HL-60/S4 treated with phorbol 12-myristate 13-acetate at 8.2 ng/mL for 4 days and 3 days (cell line): ENCODE results near the gene NUCB1.

Experiments
- in situ Hi-C: fragments of 300-500 bp; cut with MboI; formaldehyde crosslinking; loops from 2 replicates; pipeline ENCODE4 v1.15.0; 2022; ENCODE audit warnings: low sequenced_read_pairs

Gene NUCB1

GRCh38 chr19:48933382-48933932, 33.3 kb downstream of the NUCB1 start, which contains the start of gene DHDH:
Gene DHDH, plus strand, starts transcription at chr19:48933699. Its CDS starts 23 bp downstream, at chr19:48933722.
- in situ Hi-C loops: no loop called here

DNA sequence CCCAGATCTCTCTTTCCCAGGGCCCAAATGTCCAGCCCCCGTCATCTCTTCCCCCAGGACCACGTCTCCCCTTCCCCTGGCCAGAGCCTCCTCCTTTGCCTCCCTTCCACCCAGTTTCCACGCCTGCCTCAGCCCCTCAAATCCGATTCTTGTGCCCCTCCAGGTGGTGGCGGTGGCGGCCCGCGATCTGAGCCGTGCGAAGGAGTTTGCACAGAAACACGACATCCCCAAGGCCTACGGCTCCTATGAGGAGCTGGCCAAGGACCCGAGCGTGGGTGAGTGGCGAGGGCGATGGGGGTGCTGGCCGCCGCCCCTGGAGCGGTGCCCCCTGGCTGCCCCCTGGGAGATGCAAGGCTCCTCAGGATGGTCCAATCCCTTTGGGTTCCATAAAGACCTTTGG, 34.7 kb downstream of the NUCB1 start:
- in situ Hi-C loops: no loop called here

DNA sequence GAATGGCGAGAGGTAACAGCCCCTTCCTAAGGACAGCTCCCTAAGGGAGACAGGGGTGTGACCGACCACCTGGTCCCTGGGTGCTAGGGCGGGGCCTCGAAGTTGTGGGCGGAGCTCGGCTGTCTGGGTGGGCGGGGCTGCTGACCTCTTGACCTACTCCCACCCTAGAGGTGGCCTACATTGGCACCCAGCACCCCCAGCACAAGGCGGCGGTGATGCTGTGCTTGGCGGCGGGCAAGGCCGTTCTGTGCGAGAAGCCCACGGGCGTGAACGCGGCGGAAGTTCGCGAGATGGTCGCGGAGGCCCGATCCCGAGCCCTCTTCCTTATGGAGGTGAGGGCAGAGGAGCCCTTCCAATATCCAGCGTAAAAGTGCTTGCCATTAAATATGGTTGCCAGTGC, 35.8 kb downstream of the NUCB1 start:
- in situ Hi-C loops: no loop called here

DNA sequence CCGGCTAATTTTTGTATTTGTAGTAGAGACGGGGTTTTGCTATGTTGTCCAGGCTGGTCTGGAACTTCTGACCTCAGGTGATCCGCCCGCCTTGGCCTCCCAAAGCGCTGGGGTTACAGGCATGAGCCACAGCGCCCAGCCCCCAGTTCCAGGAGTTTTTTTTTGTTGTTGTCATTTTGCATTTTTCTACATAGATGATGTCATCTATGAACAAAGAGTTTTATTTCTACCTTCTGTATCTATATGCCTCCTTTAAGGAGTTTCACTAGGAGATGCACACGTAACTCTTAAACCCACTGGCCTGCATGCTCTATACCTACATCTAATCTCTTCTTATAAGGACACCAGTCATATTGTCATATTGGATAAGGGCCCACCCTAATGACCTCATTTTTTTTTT, 38.1 kb downstream of the NUCB1 start:
- in situ Hi-C loops: no loop called here

DNA sequence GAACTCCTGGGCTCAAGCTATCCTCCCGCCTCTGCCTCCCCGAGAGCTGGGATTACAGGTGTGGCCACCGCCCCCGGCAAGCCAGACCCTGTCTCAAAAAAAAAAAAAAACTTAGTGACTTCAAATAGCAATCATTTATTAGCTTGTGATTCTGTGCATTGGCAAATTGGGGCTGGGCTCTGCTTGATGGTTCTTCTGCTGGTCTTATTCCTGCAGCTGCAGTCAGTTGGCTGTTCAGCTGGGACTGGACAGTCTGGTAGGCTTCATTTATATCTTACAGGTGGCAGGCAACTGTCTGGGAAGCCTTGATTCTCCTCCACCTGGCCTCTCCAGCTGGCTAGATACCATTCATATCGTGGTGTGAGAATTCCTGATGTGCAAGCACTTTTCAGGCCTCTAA, 40.8 kb downstream of the NUCB1 start:
- in situ Hi-C loops: no loop called here

DNA sequence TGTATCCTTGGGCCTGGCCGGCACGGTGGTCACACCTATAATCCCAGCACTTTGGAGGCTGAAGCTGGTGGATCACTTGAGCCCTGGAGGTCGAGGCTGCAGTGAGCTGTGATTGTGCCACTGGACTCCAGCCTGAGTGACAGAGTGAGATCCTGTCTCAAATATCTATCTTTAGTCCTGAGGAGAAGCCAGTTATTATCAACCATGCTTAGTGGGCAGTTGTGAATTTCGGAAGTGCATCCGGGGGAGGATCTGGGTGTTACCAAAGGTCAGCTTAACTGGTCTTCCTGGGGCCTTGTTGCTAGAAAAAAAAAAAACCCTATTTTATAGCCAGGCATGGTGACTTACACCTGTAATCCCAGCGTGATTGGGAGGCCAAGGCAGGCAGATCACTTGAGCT, 43.0 kb downstream of the NUCB1 start:
- in situ Hi-C loops: no loop called here

DNA sequence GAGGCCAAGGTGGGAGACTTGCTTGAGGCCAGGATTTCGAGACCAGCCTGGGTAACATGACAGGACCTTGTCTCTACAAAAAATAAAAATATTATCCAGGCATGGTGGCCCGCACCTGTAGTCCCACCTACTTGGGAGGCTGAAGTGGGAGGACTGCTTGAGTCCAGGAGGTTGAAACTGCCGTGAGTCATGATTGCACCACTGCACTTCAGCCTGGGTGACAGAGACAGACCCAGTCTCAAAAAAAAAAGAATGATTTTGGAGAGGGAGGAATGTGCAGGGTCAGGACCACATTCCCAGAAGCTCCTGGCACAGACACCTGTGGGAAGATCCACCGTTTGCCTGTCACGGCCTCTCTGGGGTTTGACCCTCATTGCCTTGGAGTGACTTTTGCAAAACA, 45.3 kb downstream of the NUCB1 start:
- in situ Hi-C loops: no loop called here

DNA sequence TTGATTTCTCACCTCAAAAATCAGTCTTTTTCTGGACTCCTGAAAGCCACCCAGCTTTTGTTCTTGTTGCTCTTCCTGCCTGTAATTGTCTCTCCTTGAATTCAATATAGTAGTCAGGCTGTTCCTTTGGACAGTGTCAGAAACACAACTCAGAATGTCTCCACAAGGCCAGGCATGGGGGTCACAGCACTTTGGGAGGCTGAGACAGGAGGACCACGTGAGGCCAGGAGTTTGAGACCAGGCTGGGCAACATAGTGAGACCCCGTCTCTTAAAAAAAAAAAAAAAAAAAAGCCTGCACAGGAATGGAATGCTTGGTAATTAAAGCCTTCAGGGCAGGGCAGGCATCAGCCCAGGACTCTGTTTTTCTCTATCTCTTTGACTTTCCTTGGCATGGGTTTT, 45.7 kb downstream of the NUCB1 start:
- in situ Hi-C loops: no loop called here

DNA sequence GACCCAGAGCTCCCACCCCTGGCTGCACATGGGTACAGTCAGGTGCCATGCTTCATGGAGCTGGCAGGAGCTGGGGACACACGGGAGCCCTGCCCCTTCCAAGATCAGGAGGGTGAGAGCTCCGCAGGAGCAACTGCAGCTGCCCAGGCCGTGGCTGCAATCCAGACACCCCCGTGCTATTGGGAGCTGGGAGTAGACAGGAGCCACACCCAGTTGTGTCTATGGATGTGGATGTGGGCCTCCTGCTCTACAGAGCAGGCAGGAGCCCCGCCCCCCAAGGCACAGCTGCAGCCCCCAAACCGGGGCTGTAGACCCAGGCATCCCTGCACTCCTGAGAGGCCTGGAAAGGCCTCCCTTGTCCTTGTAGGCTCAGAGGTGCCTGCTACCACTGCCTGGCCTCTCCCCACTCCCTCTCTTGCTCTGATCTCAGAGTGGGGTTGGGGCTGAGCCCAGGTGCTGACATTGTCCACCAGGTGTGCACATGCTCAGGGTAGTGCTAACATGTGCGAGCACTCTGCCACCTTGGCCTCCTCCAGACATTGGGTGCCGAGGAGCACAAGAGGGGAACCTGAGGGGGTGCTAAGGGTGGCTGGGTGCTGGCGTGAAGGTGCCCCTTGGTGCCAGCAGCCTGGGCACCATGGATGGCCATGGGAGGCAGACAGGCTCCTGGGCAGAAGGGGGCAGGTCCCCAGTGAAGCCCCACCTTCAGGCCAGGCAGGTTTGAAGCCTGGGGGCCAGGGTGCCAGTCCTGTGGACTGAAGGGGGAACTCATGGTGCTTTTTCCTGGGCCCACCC, 46.5 kb downstream of the NUCB1 start:
- in situ Hi-C loops: no loop called here

- in situ Hi-C loops: no loop called here
These were observed 47.1 kb downstream of the NUCB1 start for GRCh38 chr19:48947258-48947542.

GRCh38 chr19:48950159-48950558, 50.0 kb downstream of the NUCB1 start:
- in situ Hi-C loops: loop anchor here (25.0 kb wide), 1 partner anchor 163 kb away; no protein-coding TSS in a partner anchor

DNA sequence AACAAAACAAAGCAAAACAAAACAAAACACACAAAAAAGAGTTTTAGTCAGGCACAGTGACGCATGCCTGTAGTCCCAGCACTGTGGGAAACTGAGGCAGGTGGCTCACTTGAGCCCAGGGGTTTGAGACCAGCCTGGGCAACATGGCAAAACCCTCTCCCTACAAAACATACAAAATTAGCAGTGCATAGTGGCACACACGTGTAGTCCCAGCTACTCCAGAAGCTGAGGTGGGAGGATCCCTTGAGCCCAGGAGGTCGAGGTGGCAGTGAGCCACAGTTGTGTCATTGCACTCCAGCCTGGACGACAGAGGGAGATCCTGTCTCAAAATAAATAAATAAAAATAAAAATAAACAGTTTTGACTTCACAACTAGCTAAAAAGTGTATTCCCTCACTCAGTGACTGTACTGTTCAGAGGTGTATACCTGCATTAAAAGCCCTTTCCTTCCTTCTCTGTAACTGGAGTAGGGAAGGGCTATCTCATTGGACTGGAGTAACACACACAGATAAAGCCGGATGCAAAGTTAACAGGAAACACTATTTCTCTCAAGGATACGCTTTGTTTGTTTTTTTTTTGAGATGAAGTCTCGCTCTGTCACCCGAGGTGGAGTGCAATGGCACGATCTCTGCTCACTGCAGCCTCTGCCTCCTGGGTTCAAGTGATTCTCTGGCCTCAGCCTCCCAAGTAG, 50.9 kb downstream of the NUCB1 start:
- in situ Hi-C loops: loop anchor here (25.0 kb wide), 1 partner anchor 164 kb away; no protein-coding TSS in a partner anchor

- in situ Hi-C loops: loop anchor here (25.0 kb wide), 1 partner anchor 166 kb away; no protein-coding TSS in a partner anchor
These were observed 53.0 kb downstream of the NUCB1 start for GRCh38 chr19:48953141-48953540.

DNA sequence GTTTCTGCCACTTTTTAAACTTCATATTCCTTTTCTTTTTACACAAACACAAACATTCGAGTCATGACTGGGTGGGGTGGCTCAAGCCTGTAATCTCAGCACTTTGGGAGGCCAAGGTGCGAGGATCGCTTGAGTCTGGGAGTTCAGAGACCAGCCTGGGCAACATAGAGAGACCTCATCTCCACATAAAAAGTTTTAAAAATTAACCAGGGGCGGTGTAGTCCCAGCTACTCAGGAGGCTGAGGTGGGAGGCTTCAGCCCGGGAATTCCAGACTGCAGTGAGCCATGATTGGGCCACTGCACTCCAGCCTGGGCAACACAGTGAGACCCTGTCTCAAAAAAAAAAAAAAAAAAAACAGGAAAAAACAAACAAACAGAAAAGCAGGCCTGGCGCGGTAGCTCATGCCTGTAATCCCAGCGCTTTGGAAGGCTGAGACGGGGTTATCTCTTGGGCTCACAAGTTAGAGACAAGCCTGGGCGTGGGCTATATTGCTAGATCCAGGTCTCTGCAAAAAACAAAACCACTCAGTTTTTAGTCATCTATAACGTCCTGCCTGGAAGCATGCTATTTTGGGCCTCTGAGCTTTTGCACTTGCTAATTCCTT, 54.0 kb downstream of the NUCB1 start:
- in situ Hi-C loops: loop anchor here (25.0 kb wide), 1 partner anchor 167 kb away; no protein-coding TSS in a partner anchor

- in situ Hi-C loops: loop anchor here (25.0 kb wide), 1 partner anchor 167 kb away; no protein-coding TSS in a partner anchor
These were observed 54.6 kb downstream of the NUCB1 start, which contains the start of gene BAX for GRCh38 chr19:48954595-48955307. Gene BAX, plus strand, starts transcription at chr19:48954875. Its CDS starts 54 bp downstream, at chr19:48954929.

GRCh38 chr19:48955308-48955958, 55.3 kb downstream of the NUCB1 start:
- in situ Hi-C loops: loop anchor here (25.0 kb wide), 1 partner anchor 168 kb away; no protein-coding TSS in a partner anchor

DNA sequence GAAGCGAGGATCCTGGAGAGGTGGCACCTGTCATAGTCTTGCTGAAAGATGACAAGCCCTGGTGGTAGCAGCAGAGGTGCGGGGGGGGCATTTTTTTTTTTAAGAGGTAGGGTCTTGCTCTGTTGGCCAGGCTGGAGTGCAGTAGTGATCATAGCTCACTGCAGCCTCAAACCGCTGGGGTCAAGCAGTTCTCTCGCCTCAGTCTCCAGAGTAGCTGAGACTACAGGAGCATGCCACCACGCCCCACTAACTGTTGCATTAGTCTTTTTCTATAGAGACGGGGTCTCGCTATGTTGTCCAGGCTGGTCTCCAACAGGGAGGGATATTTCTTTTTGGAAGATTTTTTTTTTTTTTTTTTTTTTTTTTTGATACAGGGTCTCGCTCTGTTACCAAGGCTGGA, 57.9 kb downstream of the NUCB1 start:
- in situ Hi-C loops: loop anchor here (25.0 kb wide), 1 partner anchor 171 kb away; no protein-coding TSS in a partner anchor

DNA sequence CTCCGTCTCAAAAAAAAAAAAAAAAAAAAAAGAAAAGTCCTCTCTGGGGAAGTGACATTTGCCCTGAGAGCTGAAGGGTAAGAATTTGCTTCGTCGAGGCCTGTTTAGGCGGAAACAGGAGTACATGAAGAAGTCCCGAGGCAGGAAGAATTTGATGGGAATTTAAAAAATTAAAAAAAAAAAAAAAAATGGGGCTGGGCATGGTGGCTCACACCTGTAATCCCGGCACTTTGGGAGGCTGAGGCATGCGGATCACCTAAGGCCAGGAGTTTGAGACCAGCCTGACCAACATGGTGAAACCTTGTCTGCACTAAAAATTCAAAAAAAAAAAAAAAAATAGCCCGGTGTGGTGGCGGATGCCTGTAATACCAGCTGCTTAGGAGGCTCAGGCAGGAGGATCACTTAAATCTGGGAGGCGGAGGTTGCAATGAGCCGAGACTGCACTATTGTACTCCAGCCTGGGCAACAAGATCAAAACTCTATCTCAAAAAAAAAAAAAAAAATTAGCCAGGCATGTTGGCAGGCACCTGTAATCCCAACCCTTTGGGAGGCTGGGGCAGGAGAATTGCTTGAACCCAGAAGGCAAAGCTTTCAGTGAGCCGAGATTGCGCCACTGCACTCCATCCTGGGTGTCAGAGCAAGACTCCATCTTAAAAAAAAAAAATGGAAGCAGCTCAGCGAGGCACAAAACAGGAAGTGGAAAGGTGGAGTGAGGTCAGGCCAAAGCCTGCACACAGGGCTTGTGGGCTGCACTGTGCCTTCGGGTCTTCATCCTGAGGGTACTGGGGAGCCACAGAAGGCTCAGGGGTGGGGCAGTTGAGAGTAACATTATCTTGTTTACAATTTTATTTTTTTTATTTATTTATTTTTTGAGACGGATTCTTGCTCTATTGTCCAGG, 59.5 kb downstream of the NUCB1 start:
- in situ Hi-C loops: loop anchor here (25.0 kb wide), 1 partner anchor 172 kb away; no protein-coding TSS in a partner anchor
